GM18951 (cell line): ENCODE data around the gene CXCR1.
"Not testable (repeated sequence)": the region's sequence is repeated elsewhere in the genome, so short reads cannot be mapped to it uniquely, and the experiment has no call there.

Experiments used
- POLR2A ChIP-seq: IDR thresholded peaks from 4 replicates; pipeline ENCODE4 v1.6.1; 2011; ENCODE audit warnings: mild to moderate bottlenecking; ENCODE audit not compliant: insufficient read length, insufficient read depth; ENCODE audit errors: extremely low read depth
- in situ Hi-C: fragments of 300-500 bp; cut with MboI; formaldehyde crosslinking; loops from one replicate; pipeline ENCODE4 v1.12.0; 2022; ENCODE audit warnings: low sequenced_read_pairs, mixed read lengths, inconsistent platforms; ENCODE audit not compliant: unreplicated experiment

CXCR1 gene

DNA sequence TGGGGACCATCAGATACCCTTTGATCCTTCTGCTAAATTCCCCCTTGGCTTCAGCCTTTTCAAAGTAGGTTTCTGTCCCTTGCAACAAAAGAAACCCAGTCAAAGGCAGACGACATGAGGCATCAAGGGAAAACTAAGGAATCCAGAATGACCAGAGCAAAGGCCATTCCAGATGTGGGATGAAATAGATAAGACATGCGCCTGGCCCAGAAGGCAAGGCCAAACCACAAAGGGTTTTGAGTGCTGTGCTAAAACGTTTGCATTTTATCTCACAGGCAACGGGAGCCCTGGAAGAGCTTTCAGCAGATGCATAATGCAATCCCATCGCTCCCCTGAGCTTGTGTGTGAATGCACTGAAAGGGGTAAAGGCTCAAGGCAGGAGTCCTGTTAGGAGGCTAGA is 17.7 kb downstream of the CXCR1 start:
- in situ Hi-C loops: no loop called here

DNA sequence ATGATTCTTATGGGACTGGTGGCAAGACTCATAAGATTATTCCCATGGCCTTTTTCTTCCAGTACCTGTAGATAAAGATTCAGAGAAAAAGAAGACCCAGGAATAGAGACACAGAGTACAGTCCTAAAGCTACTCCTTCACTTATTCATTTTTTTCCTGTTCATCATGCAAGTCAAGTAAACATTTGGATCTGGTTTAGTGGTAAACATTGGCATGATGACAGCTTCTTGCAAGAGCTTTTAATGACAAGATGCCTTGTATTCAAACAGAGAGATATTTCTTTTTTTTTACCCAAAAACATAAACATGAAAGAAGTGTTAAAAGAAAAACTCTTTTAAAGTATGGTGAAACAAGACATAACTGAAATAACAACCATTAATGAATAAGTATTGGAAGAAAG is 20.7 kb downstream of the CXCR1 start:
- in situ Hi-C loops: no loop called here
- no peak for TF ChIP-seq POLR2A

More for the DNA sequence above, 17.7 kb downstream of the CXCR1 start:
- no peak for TF ChIP-seq POLR2A

DNA sequence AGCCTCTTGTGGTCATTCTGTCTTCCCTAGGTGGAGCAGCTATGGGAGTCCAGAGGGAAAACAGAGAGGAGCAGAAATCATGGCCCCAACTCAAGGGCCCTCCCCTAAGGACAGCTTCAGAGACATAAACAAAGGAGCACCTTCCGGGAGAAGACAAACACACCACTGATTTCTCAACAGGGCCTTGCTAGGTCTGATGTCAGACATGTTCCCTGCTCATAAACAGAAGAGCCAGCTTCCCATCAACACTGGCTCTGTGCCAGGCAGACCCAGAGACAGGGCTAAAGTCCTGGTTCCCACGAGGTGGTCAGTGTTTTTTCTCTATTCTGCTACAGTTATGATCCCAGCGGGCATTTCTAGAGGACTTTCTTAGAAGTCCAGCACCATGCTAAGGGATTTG is 21.6 kb downstream of the CXCR1 start:
- TF ChIP-seq POLR2A: no peak
- in situ Hi-C loops: no loop called here

DNA sequence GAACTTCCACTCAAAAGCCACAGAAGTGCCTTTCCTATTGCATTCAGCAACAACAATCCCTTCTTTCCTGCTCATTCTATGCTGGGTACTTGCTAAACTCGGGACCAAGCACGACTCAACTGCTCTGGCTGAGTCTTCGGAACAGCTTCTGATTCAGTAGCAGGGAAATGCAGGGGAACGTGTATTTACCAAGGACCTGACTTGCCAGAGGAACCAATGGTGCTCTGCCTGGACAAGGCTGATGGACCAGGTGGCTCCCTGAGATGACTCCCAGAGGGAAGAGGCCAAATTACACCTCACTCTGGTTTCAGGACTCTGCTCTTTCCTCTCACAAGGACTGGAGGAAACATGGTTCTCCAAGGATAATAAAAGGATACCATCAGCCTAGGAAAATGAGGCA is 28.7 kb downstream of the CXCR1 start:
- no peak for TF ChIP-seq POLR2A
- in situ Hi-C loops: no loop called here

DNA sequence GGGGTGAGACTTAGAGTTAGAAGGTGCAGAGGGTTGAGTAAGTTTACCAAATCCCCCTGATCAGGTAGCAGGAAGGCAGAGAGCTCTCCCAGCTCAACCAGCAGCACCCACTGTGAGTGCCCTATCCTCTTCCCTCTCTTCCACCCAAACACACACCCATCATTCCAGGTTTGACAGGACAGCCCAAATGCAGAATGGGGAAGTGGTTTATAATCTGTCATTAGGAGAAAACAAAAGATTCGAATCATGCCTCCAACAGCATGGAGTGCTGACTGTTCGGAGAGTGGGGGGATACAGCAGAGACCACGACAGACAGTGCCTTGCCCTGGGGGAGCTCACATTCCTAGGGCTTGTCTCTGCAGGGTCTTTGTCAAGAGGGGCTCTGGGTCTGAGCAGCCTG is 29.2 kb downstream of the CXCR1 start:
- in situ Hi-C loops: no loop called here
- no peak for TF ChIP-seq POLR2A

DNA sequence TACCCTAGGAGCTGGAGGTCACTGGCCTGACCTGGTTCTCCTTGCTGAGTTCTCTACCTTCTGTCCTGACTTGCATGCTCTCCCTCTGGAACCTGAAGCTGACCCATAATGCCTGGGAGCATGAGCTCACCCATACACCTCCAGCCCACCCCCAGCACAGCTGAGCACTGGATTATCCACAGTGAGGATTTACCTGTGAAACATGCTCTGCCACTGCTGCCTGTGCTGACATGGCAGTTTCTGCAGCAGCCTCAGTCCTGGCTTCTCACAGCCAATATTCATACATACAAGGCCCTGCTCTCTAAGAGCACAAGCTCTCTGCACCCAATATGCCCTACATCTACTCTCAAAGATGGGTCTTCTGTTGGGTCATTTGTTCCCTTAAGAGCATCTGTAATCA is 35.9 kb downstream of the CXCR1 start:
- no peak for TF ChIP-seq POLR2A
- in situ Hi-C loops: no loop called here

DNA sequence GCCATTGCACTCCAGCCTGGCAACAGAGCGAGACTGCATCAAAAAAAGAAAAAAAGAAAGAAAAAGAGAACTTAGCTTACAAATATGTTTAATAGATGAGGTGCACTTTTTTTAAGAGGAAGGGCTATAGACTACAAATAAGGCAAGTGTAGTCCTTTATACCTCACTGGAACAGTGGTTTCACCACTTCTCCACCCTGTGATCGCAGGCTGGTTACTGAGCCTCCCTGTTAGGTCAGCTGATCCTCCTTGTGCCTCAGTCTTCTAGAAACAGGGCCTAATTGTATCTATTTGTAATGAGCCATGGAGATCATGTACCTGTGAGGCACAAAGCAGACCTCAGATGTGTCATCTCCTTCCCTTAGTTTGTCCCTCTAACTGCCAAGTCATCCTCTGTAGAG is 36.4 kb downstream of the CXCR1 start:
- in situ Hi-C loops: no loop called here

DNA sequence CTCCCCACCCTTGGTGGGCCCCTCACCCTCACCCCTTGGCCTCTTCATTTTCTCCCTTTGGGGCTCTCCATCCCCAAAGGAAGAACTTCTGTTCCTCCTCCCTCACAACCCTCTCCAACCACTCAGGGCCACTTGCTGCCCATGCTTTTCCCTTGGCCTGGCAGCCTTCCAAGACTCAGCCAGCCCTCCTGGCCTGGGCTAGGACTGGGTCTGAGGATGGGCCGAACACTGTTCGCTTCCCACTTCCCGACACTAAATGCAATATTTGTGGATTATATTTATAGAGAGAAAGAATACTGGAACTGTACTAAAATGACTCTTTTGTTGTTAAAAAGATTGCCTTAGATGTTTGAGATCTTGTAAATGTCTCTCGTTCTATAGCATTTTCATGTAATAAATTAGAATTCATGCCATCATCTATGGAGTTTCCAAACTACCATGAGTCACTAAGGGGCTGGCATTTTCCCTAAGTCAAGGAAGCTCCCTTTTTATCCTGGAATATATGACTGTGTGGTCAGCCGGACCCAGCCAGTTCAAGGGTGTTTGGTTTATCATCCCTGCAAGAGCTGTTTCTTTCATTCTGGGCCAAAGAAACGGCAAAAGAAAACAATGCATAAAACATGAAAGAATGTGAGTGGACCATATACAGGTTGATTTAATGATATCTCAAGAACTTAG is 37.2 kb downstream of the CXCR1 start:
- in situ Hi-C loops: no loop called here
- TF ChIP-seq POLR2A: no peak

More for the DNA sequence above, 36.4 kb downstream of the CXCR1 start:
- no peak for TF ChIP-seq POLR2A

DNA sequence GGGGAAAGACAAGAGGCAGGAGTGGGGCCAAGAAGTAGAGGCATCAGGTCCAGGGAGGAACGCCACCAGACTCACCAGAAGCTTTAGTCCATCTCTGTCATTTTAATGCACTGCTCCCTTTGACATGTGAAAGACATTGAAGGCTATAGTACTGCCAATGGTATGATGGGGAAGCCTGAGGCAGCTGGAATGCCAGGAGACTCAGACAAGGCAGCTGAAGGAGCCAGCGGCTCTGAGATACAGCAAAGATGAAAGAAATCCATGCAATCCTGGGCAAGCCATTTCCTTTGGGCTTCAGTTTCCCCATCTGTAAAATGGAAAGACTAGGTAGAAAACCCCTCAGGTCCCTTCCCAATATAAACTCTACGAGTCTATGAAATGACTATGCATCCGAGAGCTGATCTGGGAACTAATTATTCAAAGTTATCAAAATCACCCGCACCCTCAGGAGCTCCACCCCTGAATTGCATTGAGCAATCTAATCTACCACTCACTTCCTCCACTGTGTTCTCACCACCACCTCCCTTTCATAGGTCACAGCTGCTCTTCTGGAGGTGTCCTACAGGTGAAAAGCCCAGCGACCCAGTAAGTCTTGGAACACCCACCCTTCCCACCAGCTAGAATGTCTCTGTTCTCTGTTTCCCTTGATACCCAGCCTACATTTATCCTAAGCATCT is 37.8 kb downstream of the CXCR1 start:
- in situ Hi-C loops: no loop called here
- TF ChIP-seq POLR2A: no peak

DNA sequence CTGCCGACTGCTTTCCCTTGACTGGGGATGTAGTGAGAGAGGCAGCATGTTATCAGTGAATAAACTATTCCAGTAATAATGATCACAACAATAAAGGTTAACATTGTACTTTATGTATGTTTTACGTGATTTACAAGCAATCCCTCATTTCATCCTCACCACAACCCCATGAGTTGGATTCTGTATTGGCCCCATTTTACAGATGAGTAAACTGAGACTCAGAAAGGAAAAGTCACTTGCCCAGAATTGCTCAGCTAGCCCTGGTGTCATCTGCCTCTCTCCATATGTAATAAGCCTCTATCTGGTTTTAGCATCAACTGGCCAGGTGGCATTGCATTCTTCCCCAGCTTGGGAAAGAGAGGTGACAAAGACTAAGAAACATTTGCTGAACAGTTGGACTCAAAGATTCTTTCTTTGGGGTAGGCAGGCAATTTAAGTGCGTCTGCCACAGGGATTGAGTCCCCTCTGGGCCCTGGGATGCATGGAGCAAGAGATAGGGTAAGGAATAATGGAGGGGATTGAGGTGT is 38.8 kb downstream of the CXCR1 start:
- no peak for TF ChIP-seq POLR2A
- in situ Hi-C loops: no loop called here

DNA sequence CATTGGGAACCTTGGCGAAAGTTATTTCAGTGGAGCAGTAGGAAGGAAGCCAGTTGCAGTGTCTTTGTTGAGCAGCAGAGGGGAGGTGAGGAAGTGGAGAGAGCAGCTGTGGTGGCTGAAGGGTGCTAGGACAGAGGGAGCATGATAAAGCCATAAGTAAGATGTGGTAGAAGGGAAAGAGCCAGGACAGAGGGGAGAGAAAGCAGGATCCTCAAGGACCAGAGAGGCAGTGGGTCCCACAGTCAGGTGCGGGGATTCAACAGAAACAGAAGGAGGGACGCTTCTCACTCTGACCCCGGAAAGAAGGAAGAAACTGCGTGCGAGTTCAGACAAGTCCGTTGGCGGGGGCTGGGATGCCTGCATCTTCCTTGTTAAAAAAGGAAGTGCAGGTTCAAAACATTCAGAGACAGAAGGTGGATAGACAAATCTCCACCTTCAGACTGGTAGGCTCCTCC is 41.1 kb downstream of the CXCR1 start, which contains the start of gene CXCR2:
Gene CXCR2 (plus strand): TSS at position 403 of the 455 bp plus-strand sequence. CDS start 8,774 bp downstream, outside the sequence.
- TF ChIP-seq POLR2A: no peak
- in situ Hi-C loops: no loop called here

DNA sequence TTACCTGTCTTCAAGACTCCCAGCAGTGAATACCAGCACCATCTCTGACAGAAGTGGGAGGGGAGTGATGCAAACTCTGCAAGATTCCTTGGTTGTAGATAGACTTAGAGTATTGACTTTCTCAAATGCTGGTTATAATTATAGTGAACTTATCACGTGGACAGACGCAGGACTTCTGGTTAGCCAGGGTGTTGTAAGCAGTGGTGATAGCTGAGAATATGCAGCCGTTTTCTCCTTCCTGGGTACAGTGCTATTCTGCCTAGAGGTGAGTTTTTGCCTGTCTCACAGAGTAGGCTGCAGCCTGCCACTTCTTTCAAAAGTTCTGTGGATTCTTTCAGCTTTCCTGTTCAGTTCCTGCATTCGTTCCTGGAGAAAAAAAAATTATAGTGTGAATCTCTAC is 41.7 kb downstream of the CXCR1 start:
- in situ Hi-C loops: no loop called here
- TF ChIP-seq POLR2A: no peak

DNA sequence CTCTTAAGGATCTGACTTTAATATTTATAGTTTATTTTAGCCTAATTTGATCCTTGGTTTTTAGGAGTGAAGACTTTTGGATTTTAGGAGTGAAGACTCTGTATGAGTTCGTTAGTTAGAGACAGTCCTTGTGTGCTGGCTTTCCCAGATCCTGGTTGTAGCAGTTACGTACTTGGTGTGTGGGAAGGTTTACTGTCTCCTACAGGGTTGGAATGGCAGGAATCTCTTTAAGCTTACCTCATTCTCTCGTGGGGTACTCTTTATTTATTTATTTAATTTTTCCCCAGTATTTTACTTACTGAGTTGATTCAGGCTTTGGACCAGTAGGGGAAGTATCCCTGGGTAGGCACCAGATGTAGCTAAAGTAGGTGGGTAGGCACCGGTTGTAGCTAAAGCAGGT is 42.8 kb downstream of the CXCR1 start:
- in situ Hi-C loops: no loop called here
- TF ChIP-seq POLR2A: no peak

DNA sequence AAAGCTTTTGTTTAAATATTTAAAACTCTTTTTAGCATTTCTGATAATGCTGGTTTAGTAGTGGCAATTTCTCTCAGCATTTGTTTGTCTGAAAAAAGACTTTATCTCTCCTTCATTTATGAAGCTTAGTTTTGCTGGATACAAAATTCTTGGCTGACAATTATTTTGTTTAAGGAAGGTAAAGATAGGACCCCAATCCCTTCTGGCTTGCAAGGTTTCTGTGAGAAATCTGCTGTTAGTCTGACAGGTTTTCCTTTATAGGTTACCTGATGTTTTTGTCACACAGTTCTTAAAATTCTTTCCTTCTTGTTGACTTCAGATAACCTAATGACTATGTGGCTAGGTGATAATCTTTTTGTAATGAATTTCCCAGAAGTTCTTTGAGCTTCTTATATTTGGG is 44.5 kb downstream of the CXCR1 start:
- in situ Hi-C loops: not testable (repeated sequence)

DNA sequence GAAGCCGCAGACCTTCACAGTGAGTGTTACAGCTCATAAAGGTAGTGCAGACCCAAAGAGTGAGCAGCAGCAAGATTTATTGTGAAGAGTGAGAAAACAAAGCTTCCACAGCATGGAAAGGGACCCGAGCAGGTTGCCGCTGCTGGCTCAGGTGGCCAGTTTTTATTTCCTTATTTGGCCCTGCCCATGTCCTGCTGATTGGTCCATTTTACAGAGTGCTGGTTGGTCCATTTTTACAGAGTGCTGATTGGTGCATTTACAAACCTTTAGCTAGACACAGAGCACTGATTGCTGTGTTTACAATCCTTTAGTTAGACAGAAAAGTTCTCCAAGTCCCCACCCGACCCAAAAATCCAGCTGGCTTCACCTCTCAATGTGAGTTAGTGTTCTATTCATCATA is 45.0 kb downstream of the CXCR1 start:
- in situ Hi-C loops: not testable (repeated sequence)
